Heart left ventricle (tissue), 16 donors: ENCODE results near the gene BDKRB2. TPM values are rescaled to one million over a fixed set of nuclear protein-coding genes. Genes with fewer than 3 reads are reported as not detected.

Experiments used
- ATAC-seq, 4 donors: fragments of 200-7000 bp; cut with Tn5 transposase; one replicate each; pipeline ENCODE4 v1.9.1; 2020 to 2022; ENCODE audit warnings: moderate library complexity in 4 of 4, mild to moderate bottlenecking in 3 of 4, moderate number of reproducible peaks in 1 of 4
- DNase-seq, 5 donors: peaks; one replicate each; pipeline ENCODE4 v3.0.0-alpha.2; 2020
- H3K27ac ChIP-seq, 12 donors: fragments of 200-600 bp; sonication (generic) in 4 of 12; one replicate each; pipeline versions ENCODE4 v1.5.0 to v1.8.0; 2016 to 2022; ENCODE audit warnings: mild to moderate bottlenecking in 2 of 12
- H3K27me3 ChIP-seq, 9 donors: fragments of 200-600 bp; sonication (generic) in 2 of 9; one replicate each; pipeline versions ENCODE4 v1.5.1 to v1.8.0; 2016 to 2022; ENCODE audit warnings: mild to moderate bottlenecking in 3 of 9
- H3K36me3 ChIP-seq, 9 donors: fragments of 200-600 bp; sonication (generic) in 2 of 9; one replicate each; pipeline versions ENCODE4 v1.5.0 to v1.8.0; 2018 to 2022; ENCODE audit warnings: mild to moderate bottlenecking in 2 of 9
- H3K4me1 ChIP-seq, 12 donors: fragments of 200-600 bp; sonication (generic) in 4 of 12; one replicate each; pipeline versions ENCODE4 v1.5.0 to v1.8.0; 2016 to 2022; ENCODE audit warnings: mild to moderate bottlenecking in 3 of 12
- H3K4me3 ChIP-seq, 12 donors: fragments of 200-600 bp; sonication (generic) in 4 of 12; one replicate each; pipeline versions ENCODE4 v1.5.0 to v1.8.0; 2017 to 2022; ENCODE audit warnings: mild to moderate bottlenecking in 9 of 12, moderate library complexity in 4 of 12
- H3K9me3 ChIP-seq, 12 donors: fragments of 200-600 bp; sonication (generic) in 4 of 12; one replicate each; pipeline versions ENCODE4 v1.5.0 to v1.8.0; 2016 to 2022; ENCODE audit warnings: mild to moderate bottlenecking in 1 of 12
- CTCF ChIP-seq, 12 donors: fragments of 200-600 bp; sonication (generic) in 4 of 12; IDR thresholded peaks; one replicate each; pipeline versions ENCODE4 v1.5.0 to v1.8.0; 2018 to 2022; ENCODE audit warnings: antibody characterized with exemption in 12 of 12, mild to moderate bottlenecking in 5 of 12
- POLR2A ChIP-seq, 2 donors: fragments of 450-650 bp; IDR thresholded peaks; one replicate each; pipeline ENCODE4 v1.6.1; 2017; ENCODE audit warnings: antibody characterized with exemption in 2 of 2, mild to moderate bottlenecking in 2 of 2, moderate library complexity in 2 of 2
- WGBS, 4 donors: extraction: QIAGEN DNeasy Blood & Tissue Kit in 2 of 4; methylation state at CpG; one replicate each; pipeline versions ENCODE4 v1.1.5 to v1.1.7; 2013 to 2018; 5-methylcytosine and 5-hydroxymethylcytosine counted together
- intact Hi-C, 10 donors: fragments of 100-400 bp; cut with DNase I; formaldehyde crosslinking; loops; one replicate each; pipeline versions ENCODE4 v1.11.1 to v1.14.2; 2022
- polyA plus RNA-seq, 2 donors: library from polyadenylated mRNA; stranded (reverse); fragments of 200-250 nt; gene quantifications; one replicate each; pipeline ENCODE4 v1.2.3, GENCODE V29; 2013
- total RNA-seq, 9 donors: library from RNA; depleted of rRNA in 2 of 9; stranded (reverse); fragments of >200 nt in 2 of 9; fragmentation: NEBNext Ultra II Directional in 3 of 9; extraction: Animal tissue kit (Norgen Biotek cat#: 25700) in 3 of 9; gene quantifications; one replicate each; pipeline versions ENCODE4 v1.1.0 to v1.2.4, GENCODE V29; 2016 to 2023
- donor health status: ischemic (EF 13 %, LVEDD 7.1; RV severe dilation, severe dysfunction).
- donor health status: healthy with polysubstance abuse.
- donor health status: DM: no; HTN: yes; CAD: no.
- donor health status: DM: no; HTN: no; CAD: no.
- donor health status: ischemic (EF 25% LVEDD 6.9; RV normal size, moderate dysfunction).
- donor health status: ischemic (EF 25% LVEDD 5.7; RV mildly dilated, moderate dysfunction).
- donor health status: healthy.
- donor health status: DM: yes; HTN: yes; CAD: no.
- donor health status: ischemic (EF 35%, LVEDD 5.7; RV mildly dilated, moderate dysfunction).
- donor health status: nonischemic (EF 11% LVEDD 7.7; RV severe dilation, severe dysfunction).
- donor health status: DM: yes; HTN: yes; CAD: no.
- donor health status: PGD.
- donor health status: ischemic (EF 29% LVEDD 5.4; RV normal size, mild dysfunction).
- donor health status: nonischemic (EF 23%, LVEDD 6.1; RV moderate dilation, normal function).

Gene BDKRB2
- total and polyA plus RNA-seq, 11 donors, result 0.14 to 3.3 (median 0.63) TPM

- 82 to 87% (median 84%) methylated on average over 17 of the region's 17 CpGs for WGBS, 4 donors
- Histone ChIP-seq H3K4me1 (peaks cover 0 to 20% (median 6%) of the 10 kb centered on the region in 12 donors), H3K27ac (no peak overlapping the region), H3K36me3 (no peaks in the 10 kb centered on the region), H3K27me3 (peaks cover 0 to 19% (median 0%) of the 10 kb centered on the region in 9 donors), H3K9me3 (no peaks in the 10 kb centered on the region), H3K4me3 (no peak overlapping the region)
- DNase-seq (no peak), ATAC-seq (no peak)
- TF ChIP-seq CTCF (IDR thresholded peaks at IDR 0.05), result no peak
- no peak for TF ChIP-seq POLR2A (IDR thresholded peaks at IDR 0.05)
- intact Hi-C loops, result no loop called here
Measured at GRCh38 chr14:96181186-96182056, 23.2 kb upstream of the BDKRB2 start.

- Histone ChIP-seq H3K27ac (no peak overlapping the region), H3K4me3 (no peak overlapping the region), H3K9me3 (no peaks in the 10 kb centered on the region), H3K36me3 (no peaks in the 10 kb centered on the region), H3K27me3 (peaks cover 0 to 15% (median 0%) of the 10 kb centered on the region in 9 donors), H3K4me1 (peaks cover 0 to 9% (median under 1%) of the 10 kb centered on the region in 12 donors)
- intact Hi-C loops, result no loop called here
- TF ChIP-seq CTCF (IDR thresholded peaks at IDR 0.05), result no peak
- 39 to 51% (median 48%) methylated on average over 4 of the region's 4 CpGs for WGBS, 4 donors
- ATAC-seq (no peak), DNase-seq (no peak)
Measured at GRCh38 chr14:96182546-96182945, 22.1 kb upstream of the BDKRB2 start.

- Histone ChIP-seq H3K4me3 (no peak overlapping the region), H3K36me3 (no peaks in the 10 kb centered on the region), H3K9me3 (no peaks in the 10 kb centered on the region), H3K27ac (no peak overlapping the region), H3K4me1 (no peaks in the 10 kb centered on the region), H3K27me3 (peaks cover 0 to 15% (median 0%) of the 10 kb centered on the region in 9 donors)
- ATAC-seq (no peak), DNase-seq (no peak)
- TF ChIP-seq POLR2A (IDR thresholded peaks at IDR 0.05) (no peak), CTCF (IDR thresholded peaks at IDR 0.05) (no peak)
- WGBS, 4 donors, result 78 to 83% (median 82%) methylated on average over 9 of the region's 9 CpGs
- intact Hi-C loops, result no loop called here
Measured at GRCh38 chr14:96184737-96185136, 19.9 kb upstream of the BDKRB2 start.

GRCh38 chr14:96187216-96188031 is 17.2 kb upstream of the BDKRB2 start:
- ATAC-seq, result no peak
- Histone ChIP-seq H3K27ac (no peak overlapping the region), H3K4me1 (no peaks in the 10 kb centered on the region), H3K4me3 (no peak overlapping the region), H3K9me3 (no peaks in the 10 kb centered on the region), H3K27me3 (peaks cover 0 to 7% (median 0%) of the 10 kb centered on the region in 9 donors), H3K36me3 (no peaks in the 10 kb centered on the region)
- intact Hi-C loops, result no loop called here
- 71 to 74% (median 73%) methylated on average over 9 of the region's 9 CpGs for WGBS, 4 donors
- TF ChIP-seq CTCF (IDR thresholded peaks at IDR 0.05), result no peak
- TF ChIP-seq POLR2A (IDR thresholded peaks at IDR 0.05), result no peak
- no peak for DNase-seq
